BJ (cell line): ENCODE results near the gene NCLN. TPM values are rescaled to one million over a fixed set of nuclear protein-coding genes. Genes with fewer than 3 reads are reported as not detected.

Source experiments
- CTCF ChIA-PET: fragments of 350-600 bp; formaldehyde crosslinking; extraction: SDS; loops from one replicate; lab custom pipeline; 2021; ENCODE audit warnings: antibody characterized with exemption, inconsistent platforms; lab: Yijun Ruan, JAX
- POLR2A ChIA-PET: fragments of 300-600 bp; sonication (Branson Sonifier 250); formaldehyde crosslinking; extraction: SDS; loops from one replicate; lab custom pipeline; 2021; ENCODE audit warnings: antibody characterized with exemption; lab: Charles Lee
- DNase-seq: peaks from one replicate; pipeline ENCODE4 v3.0.0-alpha.2; 2011; ENCODE audit warnings: low read depth
- H3K27me3 ChIP-seq: 2 replicates; pipeline ENCODE4 v1.6.0; 2011; ENCODE audit warnings: low read length; ENCODE audit not compliant: control insufficient read depth, insufficient read depth
- H3K36me3 ChIP-seq: 2 replicates; pipeline ENCODE4 v1.5.1; 2011; ENCODE audit warnings: low read length; ENCODE audit not compliant: control insufficient read depth, insufficient read depth
- H3K4me3 ChIP-seq: 2 replicates; pipeline ENCODE4 v1.5.1; 2011; ENCODE audit warnings: low read depth, mild to moderate bottlenecking, control low read depth, low read length
- polyA plus RNA-seq: library from polyadenylated mRNA; depleted of rRNA; stranded (reverse); fragments of >200 nt; gene quantifications from 2 replicates; pipeline ENCODE4 v1.2.3, GENCODE V29; 2011
- TF ChIP-seq, protein P1 (sequence below): IDR thresholded peaks from 2 replicates; pipeline ENCODE4 v1.5.1; 2011; ENCODE audit warnings: low read depth, mild to moderate bottlenecking, control low read depth, inconsistent platforms, low read length, moderate library complexity; ENCODE audit not compliant: insufficient read depth

Gene NCLN
- polyA plus RNA-seq, 1 experiment = 75.8 TPM

DNA sequence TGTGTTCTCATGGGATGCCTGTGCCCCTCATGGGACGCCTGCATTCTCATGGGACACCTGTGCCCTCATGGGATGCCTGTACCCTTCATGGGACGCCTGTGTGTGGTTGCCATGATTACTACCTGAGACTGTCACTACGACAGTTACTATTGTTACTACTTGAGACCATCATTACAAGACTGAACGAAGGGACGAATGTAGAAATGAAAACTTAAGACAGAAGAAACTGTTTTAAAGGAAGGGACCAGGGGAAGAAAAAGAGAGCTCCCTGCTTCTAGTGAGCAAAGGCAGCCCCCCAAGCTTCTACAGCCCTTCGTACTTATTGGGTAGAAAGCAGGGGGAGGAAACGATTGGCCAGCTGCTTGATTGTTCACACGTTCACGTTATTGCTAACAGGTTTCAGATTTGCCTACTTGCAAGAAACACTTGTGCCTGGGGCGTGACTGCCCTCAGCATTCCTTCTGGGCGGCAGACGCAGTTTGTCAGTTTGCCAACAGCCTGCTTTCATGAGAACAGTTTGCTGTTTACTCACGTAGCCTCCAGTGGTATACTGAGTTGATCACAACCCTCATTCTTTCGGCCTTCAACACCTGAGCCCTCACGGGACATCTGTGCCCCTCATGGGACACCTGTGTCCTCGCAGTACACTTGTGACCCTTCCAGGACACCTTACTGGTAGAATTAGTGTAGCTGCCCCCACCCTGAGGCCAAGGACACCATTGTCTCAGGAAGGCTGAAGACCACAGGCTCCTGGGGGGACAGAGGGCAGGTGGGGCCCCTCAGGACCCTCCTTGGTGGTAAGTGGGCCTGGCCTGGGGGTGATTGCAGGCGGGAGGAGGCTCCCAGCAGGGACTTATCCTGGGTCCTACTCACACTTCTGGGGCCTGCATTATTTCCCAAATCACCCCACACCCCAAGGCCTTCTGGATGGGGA, 9.7 kb upstream of the NCLN start:
- H3K27me3 ChIP-seq = no peaks in the 10 kb centered on the region
- H3K4me3 ChIP-seq = no peak overlapping the region
- no peaks in the 10 kb centered on the region for H3K36me3 ChIP-seq
- TF ChIP-seq, protein P1, sequence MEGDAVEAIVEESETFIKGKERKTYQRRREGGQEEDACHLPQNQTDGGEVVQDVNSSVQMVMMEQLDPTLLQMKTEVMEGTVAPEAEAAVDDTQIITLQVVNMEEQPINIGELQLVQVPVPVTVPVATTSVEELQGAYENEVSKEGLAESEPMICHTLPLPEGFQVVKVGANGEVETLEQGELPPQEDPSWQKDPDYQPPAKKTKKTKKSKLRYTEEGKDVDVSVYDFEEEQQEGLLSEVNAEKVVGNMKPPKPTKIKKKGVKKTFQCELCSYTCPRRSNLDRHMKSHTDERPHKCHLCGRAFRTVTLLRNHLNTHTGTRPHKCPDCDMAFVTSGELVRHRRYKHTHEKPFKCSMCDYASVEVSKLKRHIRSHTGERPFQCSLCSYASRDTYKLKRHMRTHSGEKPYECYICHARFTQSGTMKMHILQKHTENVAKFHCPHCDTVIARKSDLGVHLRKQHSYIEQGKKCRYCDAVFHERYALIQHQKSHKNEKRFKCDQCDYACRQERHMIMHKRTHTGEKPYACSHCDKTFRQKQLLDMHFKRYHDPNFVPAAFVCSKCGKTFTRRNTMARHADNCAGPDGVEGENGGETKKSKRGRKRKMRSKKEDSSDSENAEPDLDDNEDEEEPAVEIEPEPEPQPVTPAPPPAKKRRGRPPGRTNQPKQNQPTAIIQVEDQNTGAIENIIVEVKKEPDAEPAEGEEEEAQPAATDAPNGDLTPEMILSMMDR = no peak
- POLR2A ChIA-PET = no interaction called here
- CTCF ChIA-PET = interaction anchor here (0.9 to 1.1 kb wide), 4 partner anchors 8 to 225 kb away, joined by 3 to 6 read pairs (median 4); no protein-coding TSS in a partner anchor
- peak; percentile 75 for DNase-seq

DNA sequence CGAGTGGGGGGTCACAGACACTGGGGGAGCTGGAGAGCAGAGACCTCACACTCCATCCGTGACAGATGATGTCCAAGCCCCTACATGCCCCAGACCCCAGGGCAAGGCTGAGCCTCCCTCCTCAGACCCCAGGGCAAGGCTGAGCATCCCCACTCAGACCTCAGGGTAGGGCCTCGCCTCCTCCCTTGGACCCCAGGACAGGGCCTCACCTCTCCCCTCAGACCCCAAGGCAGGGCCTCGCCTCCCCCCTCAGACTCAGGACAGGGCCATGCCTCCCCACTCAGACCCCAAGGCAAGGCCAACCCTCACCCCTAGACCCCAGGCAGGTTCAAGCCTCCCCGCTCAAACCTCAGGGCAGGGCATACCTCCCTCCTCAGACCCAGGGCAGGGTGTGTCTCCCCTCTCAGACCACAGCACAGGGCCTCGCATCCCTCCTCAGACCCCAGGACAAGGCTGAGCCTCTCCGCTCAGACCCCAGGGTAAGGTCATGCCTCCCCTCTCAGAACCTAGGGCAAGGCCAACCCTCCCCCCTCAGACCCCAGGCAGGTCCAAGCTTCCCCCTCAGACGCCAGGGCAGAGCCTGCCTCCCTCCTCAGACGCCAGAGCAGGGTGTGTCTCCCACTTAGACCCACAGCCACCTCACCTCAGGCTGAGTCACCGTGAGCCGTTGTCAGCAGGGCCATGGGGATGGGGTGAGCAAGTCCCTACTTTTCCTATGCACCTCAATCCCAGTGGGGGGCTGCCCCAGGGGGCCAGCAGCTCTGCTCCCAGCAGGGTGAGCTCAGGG, 8.8 kb upstream of the NCLN start:
- ChIA-PET POLR2A (no interaction called here), CTCF (interaction anchor here (0.9 to 1.1 kb wide), 2 partner anchors 13 to 50 kb away, joined by 3 to 4 read pairs; no protein-coding TSS in a partner anchor)
- Histone ChIP-seq H3K27me3 (no peaks in the 10 kb centered on the region), H3K36me3 (no peaks in the 10 kb centered on the region), H3K4me3 (no peak overlapping the region)
- DNase-seq = peak; percentile 37
- TF ChIP-seq, protein P1 = no peak

DNA sequence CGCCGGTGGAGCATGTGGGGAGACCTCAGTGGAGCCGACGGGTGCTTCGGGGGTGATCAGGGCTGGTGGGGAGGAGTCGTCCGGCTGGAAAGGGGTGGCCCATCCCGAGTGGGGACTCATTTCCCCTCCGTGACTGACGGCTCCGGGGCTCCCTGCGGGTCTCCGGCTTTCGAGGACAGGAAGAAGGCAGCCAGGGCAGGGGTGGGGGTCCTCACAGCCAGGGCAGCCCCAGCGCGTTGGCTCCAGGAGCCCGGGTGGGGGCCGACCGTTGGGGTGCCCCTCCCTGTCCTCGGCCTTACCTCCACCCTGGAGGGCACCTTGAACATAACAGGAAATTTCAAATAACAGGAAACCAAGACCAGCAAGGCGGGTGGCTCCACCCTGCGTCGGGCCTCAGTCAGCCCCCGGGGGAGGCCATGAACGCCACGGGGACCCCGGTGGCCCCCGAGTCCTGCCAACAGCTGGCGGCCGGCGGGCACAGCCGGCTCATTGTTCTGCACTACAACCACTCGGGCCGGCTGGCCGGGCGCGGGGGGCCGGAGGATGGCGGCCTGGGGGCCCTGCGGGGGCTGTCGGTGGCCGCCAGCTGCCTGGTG, 7.3 kb upstream of the NCLN start, which contains the start of gene S1PR4:
TSS of gene S1PR4 (plus strand) at position 393 of the 596 bp plus-strand sequence. CDS start at position 417, 24 bp downstream.
- POLR2A ChIA-PET = no interaction called here
- DNase-seq = no peak
- CTCF ChIA-PET = no interaction called here
- no peak within 1 kb of the TSS for H3K4me3 ChIP-seq
- H3K27me3 ChIP-seq = no peaks in the 10 kb centered on the region
- TF ChIP-seq, protein P1 = no peak
- H3K36me3 ChIP-seq = no peaks in the 10 kb centered on the region

DNA sequence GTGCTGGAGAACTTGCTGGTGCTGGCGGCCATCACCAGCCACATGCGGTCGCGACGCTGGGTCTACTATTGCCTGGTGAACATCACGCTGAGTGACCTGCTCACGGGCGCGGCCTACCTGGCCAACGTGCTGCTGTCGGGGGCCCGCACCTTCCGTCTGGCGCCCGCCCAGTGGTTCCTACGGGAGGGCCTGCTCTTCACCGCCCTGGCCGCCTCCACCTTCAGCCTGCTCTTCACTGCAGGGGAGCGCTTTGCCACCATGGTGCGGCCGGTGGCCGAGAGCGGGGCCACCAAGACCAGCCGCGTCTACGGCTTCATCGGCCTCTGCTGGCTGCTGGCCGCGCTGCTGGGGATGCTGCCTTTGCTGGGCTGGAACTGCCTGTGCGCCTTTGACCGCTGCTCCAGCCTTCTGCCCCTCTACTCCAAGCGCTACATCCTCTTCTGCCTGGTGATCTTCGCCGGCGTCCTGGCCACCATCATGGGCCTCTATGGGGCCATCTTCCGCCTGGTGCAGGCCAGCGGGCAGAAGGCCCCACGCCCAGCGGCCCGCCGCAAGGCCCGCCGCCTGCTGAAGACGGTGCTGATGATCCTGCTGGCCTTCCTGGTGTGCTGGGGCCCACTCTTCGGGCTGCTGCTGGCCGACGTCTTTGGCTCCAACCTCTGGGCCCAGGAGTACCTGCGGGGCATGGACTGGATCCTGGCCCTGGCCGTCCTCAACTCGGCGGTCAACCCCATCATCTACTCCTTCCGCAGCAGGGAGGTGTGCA, 6.6 kb upstream of the NCLN start:
- Histone ChIP-seq H3K4me3 (no peak overlapping the region), H3K27me3 (no peaks in the 10 kb centered on the region), H3K36me3 (no peaks in the 10 kb centered on the region)
- CTCF ChIA-PET = no interaction called here
- POLR2A ChIA-PET = no interaction called here
- TF ChIP-seq, protein P1 = no peak
- no peak for DNase-seq
